ENCODE results near the gene CAMK2A.

CAMK2A gene

DNA sequence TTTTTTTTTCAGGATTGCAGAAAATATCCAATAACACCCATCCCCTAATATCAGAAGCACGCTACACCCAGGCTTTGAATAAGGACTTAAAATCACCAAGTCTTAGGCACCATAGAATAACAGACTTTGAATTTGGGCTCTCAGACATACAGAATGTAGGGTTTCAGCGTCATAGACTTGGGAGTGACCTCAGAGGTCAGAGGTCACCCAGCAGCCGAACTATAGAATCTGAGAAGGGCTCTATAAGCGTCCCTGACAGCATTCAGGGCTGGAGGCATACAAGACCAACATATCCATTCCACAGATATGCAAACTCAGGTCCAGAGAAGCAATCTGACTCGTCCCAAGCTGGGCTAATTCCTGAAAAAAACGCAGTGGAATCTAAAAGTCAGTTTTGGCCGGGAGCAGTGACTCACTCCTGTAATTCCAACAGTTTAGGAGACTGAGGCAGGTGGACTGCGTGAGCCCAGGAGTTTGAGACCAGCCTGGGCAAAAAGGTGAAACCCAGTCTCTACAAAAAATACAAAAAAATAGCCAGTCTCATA lies 65.0 kb downstream of the CAMK2A start:
- no peak overlapping the region for H3K4me3 ChIP-seq (IDR thresholded peaks at IDR 0.05; ENCODE audit: insufficient read depth, low read depth, low read length)
- TF ChIP-seq, protein P1, sequence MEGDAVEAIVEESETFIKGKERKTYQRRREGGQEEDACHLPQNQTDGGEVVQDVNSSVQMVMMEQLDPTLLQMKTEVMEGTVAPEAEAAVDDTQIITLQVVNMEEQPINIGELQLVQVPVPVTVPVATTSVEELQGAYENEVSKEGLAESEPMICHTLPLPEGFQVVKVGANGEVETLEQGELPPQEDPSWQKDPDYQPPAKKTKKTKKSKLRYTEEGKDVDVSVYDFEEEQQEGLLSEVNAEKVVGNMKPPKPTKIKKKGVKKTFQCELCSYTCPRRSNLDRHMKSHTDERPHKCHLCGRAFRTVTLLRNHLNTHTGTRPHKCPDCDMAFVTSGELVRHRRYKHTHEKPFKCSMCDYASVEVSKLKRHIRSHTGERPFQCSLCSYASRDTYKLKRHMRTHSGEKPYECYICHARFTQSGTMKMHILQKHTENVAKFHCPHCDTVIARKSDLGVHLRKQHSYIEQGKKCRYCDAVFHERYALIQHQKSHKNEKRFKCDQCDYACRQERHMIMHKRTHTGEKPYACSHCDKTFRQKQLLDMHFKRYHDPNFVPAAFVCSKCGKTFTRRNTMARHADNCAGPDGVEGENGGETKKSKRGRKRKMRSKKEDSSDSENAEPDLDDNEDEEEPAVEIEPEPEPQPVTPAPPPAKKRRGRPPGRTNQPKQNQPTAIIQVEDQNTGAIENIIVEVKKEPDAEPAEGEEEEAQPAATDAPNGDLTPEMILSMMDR (conservative IDR thresholded peaks at IDR 0.05; ENCODE audit: low read depth, low read length) = no peak
- no peak overlapping the region for H3K9ac ChIP-seq
- H2AFZ ChIP-seq (ENCODE audit: low read depth) = no peak overlapping the region
- no peaks in the 10 kb centered on the region for H4K20me1 ChIP-seq (ENCODE audit: insufficient read depth)
- H3K36me3 ChIP-seq (ENCODE audit: insufficient read depth) = no peaks in the 10 kb centered on the region
- H3K4me1 ChIP-seq (ENCODE audit: low read depth, poor library complexity, severe bottlenecking) = no peaks in the 10 kb centered on the region
- no peak overlapping the region for H3K27ac ChIP-seq
- H3K4me2 ChIP-seq = no peak overlapping the region
- no peaks in the 10 kb centered on the region for H3K79me2 ChIP-seq (ENCODE audit: insufficient read depth, low read depth)
- H3K27me3 ChIP-seq (ENCODE audit: insufficient read depth, low read depth) = no peaks in the 10 kb centered on the region

DNA sequence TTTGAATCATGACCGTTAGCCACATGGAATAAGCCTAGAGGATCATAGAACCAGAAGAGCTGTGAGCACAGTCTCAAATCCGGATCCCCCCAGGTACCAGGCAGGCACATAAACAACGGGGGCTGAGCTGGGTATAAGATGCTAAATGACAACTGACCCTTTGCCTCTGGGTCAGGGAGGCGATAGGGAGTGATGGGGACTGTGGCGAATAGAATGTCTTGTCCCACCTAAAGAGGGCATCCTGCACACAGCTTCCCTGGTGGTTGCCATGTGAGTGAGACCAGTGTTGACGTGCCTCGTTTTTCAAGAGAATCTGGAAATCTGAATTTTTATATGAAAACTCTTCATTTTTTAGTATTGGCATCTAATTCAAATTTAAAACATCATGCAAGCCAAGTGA lies 66.1 kb downstream of the CAMK2A start:
- Histone ChIP-seq H3K79me2 (ENCODE audit: insufficient read depth, low read depth) (no peaks in the 10 kb centered on the region), H3K4me1 (ENCODE audit: low read depth, poor library complexity, severe bottlenecking) (no peaks in the 10 kb centered on the region), H3K27me3 (ENCODE audit: insufficient read depth, low read depth) (no peaks in the 10 kb centered on the region), H3K36me3 (ENCODE audit: insufficient read depth) (no peaks in the 10 kb centered on the region), H3K4me2 (no peak overlapping the region), H4K20me1 (ENCODE audit: insufficient read depth) (no peaks in the 10 kb centered on the region), H3K9ac (no peak overlapping the region), H3K27ac (no peak overlapping the region), H2AFZ (ENCODE audit: low read depth) (no peak overlapping the region), H3K4me3 (IDR thresholded peaks at IDR 0.05; ENCODE audit: insufficient read depth, low read depth, low read length) (no peak overlapping the region)
- TF ChIP-seq, protein P1 (conservative IDR thresholded peaks at IDR 0.05; ENCODE audit: low read depth, low read length) = no peak

DNA sequence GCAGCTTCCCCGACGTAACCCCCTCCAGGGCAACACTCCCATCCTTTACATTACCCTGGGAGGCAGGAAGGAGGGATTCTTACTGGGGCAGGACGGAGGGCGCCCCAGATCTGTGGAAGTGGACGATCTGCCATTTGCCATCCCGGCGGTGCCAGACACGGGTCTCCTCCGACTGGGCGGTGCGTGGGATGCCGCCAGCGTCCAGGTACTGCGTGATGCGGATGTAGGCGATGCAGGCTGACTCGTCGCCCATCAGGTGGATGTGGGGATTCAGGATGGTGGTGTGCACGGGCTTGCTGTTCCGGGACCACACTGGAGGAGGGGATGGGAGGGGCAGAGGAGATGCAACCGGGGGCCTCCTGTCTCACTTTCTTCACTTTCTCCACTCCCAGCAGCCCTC lies 66.7 kb downstream of the CAMK2A start:
- no peak overlapping the region for H3K9ac ChIP-seq

DNA sequence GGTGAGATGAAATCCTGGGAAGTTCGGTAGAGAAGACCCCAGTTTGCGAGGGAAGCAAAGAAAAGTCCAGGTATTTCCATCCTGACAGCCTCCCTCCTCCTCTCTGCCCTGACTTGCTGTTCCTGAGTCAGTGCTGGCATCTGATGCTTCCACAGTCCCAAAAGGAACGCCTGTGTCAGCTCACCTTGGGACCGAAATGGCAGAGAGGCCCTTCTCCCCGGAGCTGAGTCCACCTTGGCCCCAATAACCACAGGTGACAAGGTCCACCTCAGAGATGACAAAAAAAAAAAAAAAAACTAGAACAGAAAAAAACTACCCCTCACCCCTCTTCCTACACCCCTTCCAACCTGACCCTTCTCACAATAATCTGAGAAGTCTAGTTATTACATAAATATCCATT lies 68.1 kb downstream of the CAMK2A start:
- TF ChIP-seq, protein P1 (conservative IDR thresholded peaks at IDR 0.05; ENCODE audit: low read depth, low read length) = no peak
- Histone ChIP-seq H3K4me2 (no peak overlapping the region), H2AFZ (ENCODE audit: low read depth) (no peak overlapping the region), H3K9ac (no peak overlapping the region), H3K4me3 (IDR thresholded peaks at IDR 0.05; ENCODE audit: insufficient read depth, low read depth, low read length) (no peak overlapping the region), H4K20me1 (ENCODE audit: insufficient read depth) (no peaks in the 10 kb centered on the region), H3K79me2 (ENCODE audit: insufficient read depth, low read depth) (no peaks in the 10 kb centered on the region), H3K27ac (no peak overlapping the region), H3K36me3 (ENCODE audit: insufficient read depth) (no peaks in the 10 kb centered on the region), H3K4me1 (ENCODE audit: low read depth, poor library complexity, severe bottlenecking) (no peaks in the 10 kb centered on the region), H3K27me3 (ENCODE audit: insufficient read depth, low read depth) (no peaks in the 10 kb centered on the region)

More for the DNA sequence above, 66.7 kb downstream of the CAMK2A start:
- H3K36me3 ChIP-seq (ENCODE audit: insufficient read depth) = no peaks in the 10 kb centered on the region
- H2AFZ ChIP-seq (ENCODE audit: low read depth) = no peak overlapping the region
- no peaks in the 10 kb centered on the region for H3K79me2 ChIP-seq (ENCODE audit: insufficient read depth, low read depth)
- no peak overlapping the region for H3K4me3 ChIP-seq (IDR thresholded peaks at IDR 0.05; ENCODE audit: insufficient read depth, low read depth, low read length)
- no peaks in the 10 kb centered on the region for H4K20me1 ChIP-seq (ENCODE audit: insufficient read depth)
- TF ChIP-seq, protein P1 (conservative IDR thresholded peaks at IDR 0.05; ENCODE audit: low read depth, low read length) = no peak
- no peak overlapping the region for H3K27ac ChIP-seq
- H3K4me1 ChIP-seq (ENCODE audit: low read depth, poor library complexity, severe bottlenecking) = no peaks in the 10 kb centered on the region
- H3K27me3 ChIP-seq (ENCODE audit: insufficient read depth, low read depth) = no peaks in the 10 kb centered on the region
- H3K4me2 ChIP-seq = no peak overlapping the region
